ENCODE data around the gene STARD13. TPM values are rescaled to one million over a fixed set of nuclear protein-coding genes. Genes with fewer than 3 reads are reported as not detected.

The STARD13 gene
- polyA plus RNA-seq, 3 donors: 21.8 to 23.3 (median 22.0) TPM

GRCh38 chr13:33072282-33072681 lies 213.3 kb downstream of the STARD13 start:
- DNase-seq (ENCODE audit: low read depth in 3 of 3, low spot score in 2 of 3): no peak

GRCh38 chr13:33070713-33071112 lies 214.8 kb downstream of the STARD13 start:
- DNase-seq (ENCODE audit: low read depth in 3 of 3, low spot score in 2 of 3): no peak

DNA sequence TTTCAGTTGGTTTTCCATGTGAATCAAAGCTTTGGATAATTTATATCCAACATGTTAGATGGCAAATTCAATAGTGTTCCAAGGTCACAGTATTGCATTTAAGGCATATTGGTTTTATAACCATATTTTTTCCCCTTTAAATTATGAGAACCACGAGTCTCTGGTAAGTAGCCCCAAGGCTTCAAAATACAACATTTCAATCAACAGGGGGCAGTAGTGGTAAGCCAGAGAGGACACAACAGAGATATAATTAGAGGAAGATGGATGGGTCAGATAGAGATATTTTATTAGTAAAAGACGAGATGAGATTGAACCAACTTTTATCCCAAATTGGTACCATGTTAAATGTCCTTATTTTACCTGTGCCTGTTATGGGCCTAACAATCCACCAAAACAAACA lies 216.2 kb downstream of the STARD13 start:
- no peak for DNase-seq (ENCODE audit: low read depth in 3 of 3, low spot score in 2 of 3)

DNA sequence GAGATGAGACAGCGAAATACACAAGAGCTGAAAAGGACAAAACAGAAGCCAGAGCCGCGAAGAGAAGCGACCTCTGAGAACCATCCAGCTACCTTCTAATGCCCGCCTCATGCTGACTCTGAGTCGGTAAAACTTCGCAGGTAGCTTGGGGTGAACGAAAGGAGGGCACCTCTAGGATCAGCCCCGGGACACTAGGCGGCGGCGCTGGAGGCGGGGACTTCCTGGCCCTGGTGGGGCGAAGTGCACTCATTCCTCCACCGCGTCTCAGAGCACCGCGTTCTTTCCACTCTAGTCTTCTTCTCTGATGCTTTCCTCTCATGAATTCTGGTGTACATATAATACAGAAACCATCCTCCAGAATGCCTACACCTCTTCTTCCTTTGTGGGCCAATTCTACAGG lies 219.2 kb downstream of the STARD13 start:
- DNase-seq (ENCODE audit: low read depth in 3 of 3, low spot score in 2 of 3): no peak

- DNase-seq (ENCODE audit: low read depth in 3 of 3, low spot score in 2 of 3): no peak
These were observed 224.7 kb downstream of the STARD13 start for GRCh38 chr13:33060815-33061214.

GRCh38 chr13:33058776-33059327 lies 226.7 kb downstream of the STARD13 start:
- peak in 1 of 3 donors; percentile 29 for DNase-seq (ENCODE audit: low read depth in 3 of 3, low spot score in 2 of 3)

DNA sequence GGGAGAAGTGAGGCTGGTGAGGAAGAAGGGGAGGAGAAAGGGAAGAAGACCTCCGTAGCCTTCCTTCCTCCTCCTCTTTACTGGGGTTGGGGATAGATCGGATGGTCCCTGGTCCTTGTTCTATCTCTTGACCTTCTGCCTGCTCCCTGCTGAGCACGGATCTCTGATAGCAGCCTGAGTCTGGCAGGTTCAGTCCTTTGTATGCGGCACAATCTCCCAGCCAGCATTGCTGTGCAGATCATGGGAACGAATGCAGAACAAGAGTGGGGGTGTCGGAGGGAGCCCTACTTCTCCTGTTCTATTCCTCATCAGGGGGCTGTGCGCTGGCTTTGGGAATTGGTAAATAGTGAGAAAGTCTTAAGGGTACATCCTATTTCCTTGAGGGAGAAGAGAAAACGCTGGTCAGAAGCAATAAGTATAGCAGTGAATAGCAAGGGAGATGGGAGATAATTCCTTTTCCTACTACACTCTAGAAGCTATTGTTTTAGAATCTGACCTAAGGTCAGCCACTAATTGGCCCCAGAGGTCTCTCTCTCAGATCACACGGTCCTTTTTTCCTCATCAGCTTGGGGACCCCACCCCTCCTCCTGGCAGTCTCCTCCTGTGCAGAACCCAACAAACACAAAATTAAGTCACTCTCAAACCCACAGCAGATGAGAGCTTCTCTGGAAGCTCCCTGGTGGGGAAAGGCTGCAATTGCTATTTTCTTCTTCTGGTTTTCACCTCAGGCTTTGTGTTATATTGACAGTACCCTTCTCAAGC lies 228.4 kb downstream of the STARD13 start:
- no peak for DNase-seq (ENCODE audit: low read depth in 3 of 3, low spot score in 2 of 3)

GRCh38 chr13:33053397-33054066 lies 232.0 kb downstream of the STARD13 start:
- DNase-seq (ENCODE audit: low read depth in 3 of 3, low spot score in 2 of 3): no peak
